CD14-positive monocyte (primary cell): ENCODE measurements around the gene ID4. TPM values are rescaled to one million over a fixed set of nuclear protein-coding genes. Genes with fewer than 3 reads are reported as not detected.

Experiments used
- DNase-seq, 3 donors: peaks; one replicate each; pipeline ENCODE4 v3.0.0-alpha.2; 2011 to 2022
- H2AFZ ChIP-seq: 2 replicates; pipeline ENCODE4 v1.6.0; 2012; ENCODE audit warnings: mild to moderate bottlenecking, low read depth, low read length, inconsistent platforms; ENCODE audit not compliant: insufficient read depth, poor library complexity, severe bottlenecking
- H3K27ac ChIP-seq, 2 donors: 1 replicate in 1 of 2; 2 replicates in 1 of 2; pipeline ENCODE4 v1.5.1; 2012 to 2013; ENCODE audit warnings: low read length in 2 of 2, control low read depth in 1 of 2, inconsistent platforms in 1 of 2, low read depth in 1 of 2, mild to moderate bottlenecking in 1 of 2
- H3K27me3 ChIP-seq, 2 donors: one replicate each; pipeline versions ENCODE4 v1.6.0 to v1.6.1; 2011 to 2013; ENCODE audit warnings: low read length in 2 of 2; ENCODE audit not compliant: control insufficient read depth in 2 of 2, insufficient read depth in 2 of 2
- H3K36me3 ChIP-seq, 2 donors: replicated peaks in 1 of 2; 1 replicate in 1 of 2; 2 replicates in 1 of 2; pipeline versions ENCODE4 v1.5.1 to v1.6.1; 2012 to 2013; ENCODE audit warnings: low read length in 2 of 2, control low read depth in 1 of 2, inconsistent platforms in 1 of 2, mild to moderate bottlenecking in 1 of 2; ENCODE audit not compliant: insufficient read depth in 2 of 2, control insufficient read depth in 1 of 2
- H3K4me1 ChIP-seq, 2 donors: 1 replicate in 1 of 2; 2 replicates in 1 of 2; pipeline versions ENCODE4 v1.5.1 to v1.6.1; 2012 to 2013; ENCODE audit warnings: low read length in 2 of 2, control low read depth in 1 of 2, inconsistent platforms in 1 of 2, mild to moderate bottlenecking in 1 of 2, moderate library complexity in 1 of 2; ENCODE audit not compliant: insufficient read depth in 2 of 2, control insufficient read depth in 1 of 2
- H3K4me2 ChIP-seq: replicated peaks from 2 replicates; pipeline ENCODE3; 2012; ENCODE audit warnings: low read length, moderate library complexity, mild to moderate bottlenecking; ENCODE audit not compliant: poor library complexity, severe bottlenecking; ENCODE audit errors: extremely low read depth
- H3K4me3 ChIP-seq, 3 experiments: fragments of 200-600 bp in 1 of 3; sonication (generic) in 1 of 3; replicated peaks in 1 of 3; 1 replicate in 2 of 3; 2 replicates in 1 of 3; pipeline ENCODE4 v1.5.1; 2011 to 2013; ENCODE audit warnings: low read length in 3 of 3, mild to moderate bottlenecking in 3 of 3, control low read depth in 2 of 3, low read depth in 2 of 3, inconsistent platforms in 1 of 3, moderate library complexity in 1 of 3
- H3K79me2 ChIP-seq: 2 replicates; pipeline ENCODE4 v1.6.0; 2012; ENCODE audit warnings: mild to moderate bottlenecking, control low read depth, inconsistent platforms, low read length, moderate library complexity; ENCODE audit not compliant: insufficient read depth
- H3K9ac ChIP-seq: 2 replicates; pipeline ENCODE4 v1.6.0; 2017; ENCODE audit warnings: low read length, mild to moderate bottlenecking; ENCODE audit not compliant: insufficient read depth, poor library complexity, severe bottlenecking
- H3K9me3 ChIP-seq, 2 donors: replicated peaks in 1 of 2; 1 replicate in 1 of 2; 2 replicates in 1 of 2; pipeline versions ENCODE4 v1.5.1 to v1.6.1; 2012 to 2013; ENCODE audit warnings: low read length in 2 of 2, control low read depth in 1 of 2; ENCODE audit not compliant: control insufficient read depth in 1 of 2, insufficient read depth in 1 of 2
- H4K20me1 ChIP-seq: 2 replicates; pipeline ENCODE4 v1.6.0; 2012; ENCODE audit warnings: mild to moderate bottlenecking, low read length, control low read depth, moderate library complexity; ENCODE audit not compliant: insufficient read depth
- H3K27ac Mint-ChIP-seq, 7 donors: one replicate each; pipeline ENCODE4 v1.8.0; 2020; ENCODE audit warnings: mild to moderate bottlenecking in 7 of 7, mixed read lengths in 7 of 7, moderate library complexity in 6 of 7, inconsistent platforms in 2 of 7
- H3K27me3 Mint-ChIP-seq, 3 donors: one replicate each; pipeline ENCODE4 v1.8.0; 2021 to 2022; ENCODE audit warnings: low read depth in 3 of 3, mild to moderate bottlenecking in 3 of 3, mixed read lengths in 3 of 3, moderate library complexity in 3 of 3, inconsistent platforms in 1 of 3
- H3K36me3 Mint-ChIP-seq, 2 donors: one replicate each; pipeline ENCODE4 v1.8.0; 2020; ENCODE audit warnings: mixed read lengths in 2 of 2, inconsistent platforms in 1 of 2, mild to moderate bottlenecking in 1 of 2
- H3K4me1 Mint-ChIP-seq: one replicate; pipeline ENCODE4 v1.8.0; 2020; ENCODE audit warnings: mild to moderate bottlenecking, mixed read lengths
- H3K4me3 Mint-ChIP-seq, 2 donors: one replicate each; pipeline ENCODE4 v1.8.0; 2020; ENCODE audit warnings: mild to moderate bottlenecking in 2 of 2, mixed read lengths in 2 of 2, moderate library complexity in 1 of 2
- H3K9me3 Mint-ChIP-seq, 7 donors: one replicate each; pipeline ENCODE4 v1.8.0; 2020 to 2022; ENCODE audit warnings: mixed read lengths in 7 of 7, mild to moderate bottlenecking in 6 of 7, moderate library complexity in 6 of 7, inconsistent platforms in 2 of 7
- CTCF ChIP-seq: fragments of 200-600 bp; IDR thresholded peaks from one replicate; pipeline ENCODE4 v1.8.0; 2022; ENCODE audit warnings: antibody characterized with exemption, mild to moderate bottlenecking
- WGBS: methylation state at CpG from one replicate; pipeline ENCODE4 v1.1.5; 2013; ENCODE audit warnings: missing lambda C conversion rate; ENCODE audit not compliant: insufficient coverage; 5-methylcytosine and 5-hydroxymethylcytosine counted together
- intact Hi-C, 2 donors: fragments of 100-400 bp; cut with micrococcal nuclease; formaldehyde crosslinking; loops; one replicate each; pipeline versions ENCODE4 v1.15.0 to v1.15.1; 2023
- polyA plus RNA-seq, 3 donors: library from polyadenylated mRNA; depleted of rRNA in 1 of 3; unstranded in 2 of 3; stranded (reverse) in 1 of 3; fragments of 300-500 nt in 2 of 3; fragments of >200 nt in 1 of 3; fragmentation: Illumina TruSeq in 2 of 3; gene quantifications; 1 replicate in 2 of 3; 2 replicates in 1 of 3; pipeline ENCODE4 v1.2.3, GENCODE V29; 2012 to 2021

The ID4 gene
- polyA plus RNA-seq, 3 donors, result not detected

DNA sequence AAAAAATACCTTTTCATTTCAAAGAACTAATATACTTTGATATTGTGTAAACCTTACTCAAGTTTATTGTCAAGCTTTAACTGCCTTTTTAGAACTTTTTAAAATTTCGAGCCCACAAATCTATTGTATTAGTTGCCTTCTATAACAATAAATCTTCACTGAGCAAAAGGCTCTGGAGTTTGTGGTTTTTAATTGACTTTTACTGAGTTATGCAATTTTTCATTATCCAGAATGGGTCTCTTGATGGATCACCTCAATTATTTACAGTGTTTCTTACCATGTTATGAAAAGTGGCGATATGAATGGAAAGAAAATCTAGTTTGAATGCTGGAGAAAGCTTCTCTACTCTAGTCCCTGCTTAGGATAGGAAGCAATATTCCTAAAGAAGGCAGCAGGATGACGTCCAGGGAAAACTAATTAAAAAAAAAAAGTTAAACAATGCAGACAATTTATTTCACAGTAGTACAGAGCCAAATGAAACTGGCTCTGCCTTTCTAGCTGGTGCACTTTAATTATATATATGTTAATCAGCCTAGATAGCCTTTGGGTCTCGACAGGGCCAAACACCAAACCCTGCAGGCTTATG lies 5.0 kb downstream of the ID4 start:
- H3K79me2 ChIP-seq, result no peaks in the 10 kb centered on the region
- no peaks in the 10 kb centered on the region for H4K20me1 ChIP-seq
- no peak overlapping the region for H2AFZ ChIP-seq
- H3K4me3 Mint-ChIP-seq, result peak overlapping the region in 1 of 2 donors; percentile 37
- TF ChIP-seq CTCF, result no peak
- H3K27ac ChIP-seq, result no peak overlapping the region
- intact Hi-C loops, result no loop called here
- H3K4me1 ChIP-seq, result no peaks in the 10 kb centered on the region
- peaks cover 0 to 10% of the 10 kb centered on the region in 2 donors for H3K9me3 ChIP-seq
- H3K4me1 Mint-ChIP-seq, result peaks cover 3% of the 10 kb centered on the region
- H3K9me3 Mint-ChIP-seq, result peaks cover 0 to 9% (median 5%) of the 10 kb centered on the region in 7 donors
- H3K27ac Mint-ChIP-seq, result no peak overlapping the region
- H3K36me3 ChIP-seq, result no peaks in the 10 kb centered on the region
- no CpG with 5 or more reads among the region's 4 CpGs for WGBS
- H3K4me3 ChIP-seq, result no peak overlapping the region
- H3K27me3 Mint-ChIP-seq, result peaks cover 36 to 61% (median 48%) of the 10 kb centered on the region in 3 donors
- H3K9ac ChIP-seq, result no peak overlapping the region
- H3K36me3 Mint-ChIP-seq, result no peaks in the 10 kb centered on the region
- H3K4me2 ChIP-seq, result no peak overlapping the region
- H3K27me3 ChIP-seq, result peaks cover 53 to 59% of the 10 kb centered on the region in 2 donors
- no peak for DNase-seq

- Histone ChIP-seq H2AFZ (no peak overlapping the region), H3K4me2 (no peak overlapping the region), H3K27ac (no peak overlapping the region), H3K27me3 (peaks cover 38 to 41% of the 10 kb centered on the region in 2 donors), H3K9ac (no peak overlapping the region), H3K79me2 (no peaks in the 10 kb centered on the region), H3K36me3 (no peaks in the 10 kb centered on the region), H3K4me1 (no peaks in the 10 kb centered on the region), H3K9me3 (no peaks in the 10 kb centered on the region), H4K20me1 (no peaks in the 10 kb centered on the region), H3K4me3 (no peak overlapping the region)
- peaks cover 21 to 42% (median 30%) of the 10 kb centered on the region in 3 donors for H3K27me3 Mint-ChIP-seq
- H3K4me1 Mint-ChIP-seq, result no peaks in the 10 kb centered on the region
- intact Hi-C loops, result no loop called here
- DNase-seq, result no peak
- H3K9me3 Mint-ChIP-seq, result peaks cover 0 to 2% (median 0%) of the 10 kb centered on the region in 7 donors
- H3K36me3 Mint-ChIP-seq, result no peaks in the 10 kb centered on the region
- TF ChIP-seq CTCF, result no peak
- 75% methylated on average over 1 of the region's 2 CpGs for WGBS
- no peak overlapping the region for H3K27ac Mint-ChIP-seq
- H3K4me3 Mint-ChIP-seq, result no peak overlapping the region
Measured at GRCh38 chr6:19844689-19845088, 7.5 kb downstream of the ID4 start.
